WTC11 (cell line): ENCODE data around the gene UPF3B.

Experiments
- ATF2 ChIP-seq: sonication (generic); formaldehyde crosslinking; IDR thresholded peaks from 2 replicates; pipeline ENCODE4 v1.8.1; 2022; ENCODE audit warnings: low read depth, missing genetic modification reagents, borderline replicate concordance
- ATF3 ChIP-seq: sonication (generic); formaldehyde crosslinking; conservative IDR thresholded peaks from 2 replicates; pipeline ENCODE4 v1.8.1; 2022; ENCODE audit warnings: mild to moderate bottlenecking, missing genetic modification reagents
- CTCF ChIP-seq: fragments of 200-600 bp; IDR thresholded peaks from 2 replicates; pipeline ENCODE4 v1.8.0; 2022; ENCODE audit warnings: antibody characterized with exemption
- GABPB1 ChIP-seq: sonication (generic); formaldehyde crosslinking; IDR thresholded peaks from 2 replicates; pipeline ENCODE4 v1.8.1; 2023; ENCODE audit warnings: mild to moderate bottlenecking, missing genetic modification reagents
- GRHL2 ChIP-seq: fragments of 250-450 bp; sonication (Bioruptor Pico); IDR thresholded peaks from 2 replicates; pipeline ENCODE4 v1.8.0; 2022; ENCODE audit warnings: mild to moderate bottlenecking, moderate library complexity; ENCODE audit not compliant: insufficient replicate concordance, severe bottlenecking
- MAX ChIP-seq: sonication (generic); formaldehyde crosslinking; IDR thresholded peaks from 2 replicates; pipeline ENCODE4 v1.8.0; 2022; ENCODE audit warnings: mild to moderate bottlenecking, missing genetic modification reagents
- NFATC4 ChIP-seq: fragments of 250-450 bp; sonication (Bioruptor Pico); IDR thresholded peaks from 2 replicates; pipeline ENCODE4 v1.9.0; 2021; ENCODE audit warnings: mild to moderate bottlenecking
- PRDM15 ChIP-seq: sonication (generic); formaldehyde crosslinking; IDR thresholded peaks from 2 replicates; pipeline ENCODE4 v1.8.0; 2022; ENCODE audit warnings: missing genetic modification reagents
- TP53 ChIP-seq: sonication (generic); formaldehyde crosslinking; IDR thresholded peaks from 2 replicates; pipeline ENCODE4 v1.8.1; 2023; ENCODE audit warnings: mild to moderate bottlenecking, missing genetic modification reagents
- ZBTB43 ChIP-seq: sonication (generic); formaldehyde crosslinking; IDR thresholded peaks from 2 replicates; pipeline ENCODE4 v1.8.1; 2023; ENCODE audit warnings: mild to moderate bottlenecking, missing genetic modification reagents
- ZNF121 ChIP-seq: sonication (generic); formaldehyde crosslinking; IDR thresholded peaks from 2 replicates; pipeline ENCODE4 v1.8.0; 2023; ENCODE audit warnings: missing genetic modification reagents
- ZNF416 ChIP-seq: fragments of 250-450 bp; sonication (Bioruptor Pico); IDR thresholded peaks from 2 replicates; pipeline ENCODE4 v1.9.0; 2021; ENCODE audit warnings: mild to moderate bottlenecking, inconsistent platforms

- no peak for TF ChIP-seq CTCF
- TF ChIP-seq ATF2 (CRISPR knock-in tag): no peak
- no peak for TF ChIP-seq NFATC4 (CRISPR knock-in tag)
- TF ChIP-seq ZNF416: no peak
- no peak for TF ChIP-seq PRDM15 (CRISPR knock-in tag)
- no peak for TF ChIP-seq MAX
- TF ChIP-seq GABPB1 (CRISPR knock-in tag): no peak
- TF ChIP-seq TP53: no peak
- no peak for TF ChIP-seq ZNF121 (CRISPR knock-in tag)
- no peak for TF ChIP-seq ZBTB43 (CRISPR knock-in tag)
- no peak for TF ChIP-seq ATF3
- TF ChIP-seq GRHL2 (CRISPR knock-in tag): no peak
These were observed 18.9 kb downstream of the UPF3B start for GRCh38 chrX:119833905-119834304.
